Dermis blood vessel endothelial cell (primary cell): ENCODE data around the gene TBXAS1. TPM values are rescaled to one million over a fixed set of nuclear protein-coding genes. Genes with fewer than 3 reads are reported as not detected.
"Not testable (repeated sequence)": the region's sequence is repeated elsewhere in the genome, so short reads cannot be mapped to it uniquely, and the experiment has no call there.

ENCODE experiments used
- DNase-seq: peaks from one replicate; pipeline ENCODE4 v3.0.0; 2010
- total RNA-seq: library from RNA; depleted of rRNA; stranded (reverse); fragments of >200 nt; gene quantifications from 2 replicates; pipeline ENCODE4 v1.2.3, GENCODE V29; 2014

TBXAS1 gene
- total RNA-seq, 1 donor from 2014 or later: 0.17 TPM

DNA sequence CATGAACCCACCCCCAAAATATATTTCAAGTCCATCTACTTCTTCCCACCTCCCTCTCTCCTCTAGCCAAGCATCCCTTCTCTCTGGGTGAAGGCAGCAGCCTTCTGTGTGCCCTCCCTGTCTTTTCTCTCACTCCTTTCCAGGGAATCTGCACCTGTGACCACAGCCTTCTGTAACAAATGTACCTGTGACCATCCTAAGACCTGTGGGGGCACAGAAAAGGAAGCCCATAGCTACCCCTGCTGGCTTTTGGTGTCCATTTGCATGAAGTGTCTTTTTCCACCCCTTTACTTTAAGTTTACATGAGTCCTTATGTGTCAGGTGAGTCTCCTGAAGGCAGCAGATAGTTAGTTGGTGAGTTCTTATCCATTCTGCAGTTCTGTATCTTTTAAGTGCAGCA, 2.0 kb upstream of the TBXAS1 start:
- DNase-seq: no peak

DNA sequence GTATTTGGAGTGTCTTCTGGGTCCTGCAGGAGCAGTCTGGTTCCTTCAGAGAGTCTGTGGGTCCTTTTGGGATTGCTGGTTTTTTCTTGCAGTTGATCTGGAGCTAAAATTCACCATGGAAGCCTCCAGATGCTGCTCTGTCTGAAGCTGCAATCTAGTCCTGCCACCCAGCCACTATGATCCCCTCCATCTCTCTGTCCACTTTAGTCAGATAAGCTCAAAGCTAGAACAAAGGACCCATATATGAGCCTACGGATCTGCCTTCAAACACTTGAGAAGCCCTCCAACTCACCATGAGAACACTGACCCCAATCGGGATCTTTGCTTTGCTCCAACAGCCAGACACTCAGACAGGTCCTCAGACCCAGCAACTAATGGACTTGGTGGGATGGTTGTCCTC, 618 bp upstream of the TBXAS1 start:
- DNase-seq: no peak

DNA sequence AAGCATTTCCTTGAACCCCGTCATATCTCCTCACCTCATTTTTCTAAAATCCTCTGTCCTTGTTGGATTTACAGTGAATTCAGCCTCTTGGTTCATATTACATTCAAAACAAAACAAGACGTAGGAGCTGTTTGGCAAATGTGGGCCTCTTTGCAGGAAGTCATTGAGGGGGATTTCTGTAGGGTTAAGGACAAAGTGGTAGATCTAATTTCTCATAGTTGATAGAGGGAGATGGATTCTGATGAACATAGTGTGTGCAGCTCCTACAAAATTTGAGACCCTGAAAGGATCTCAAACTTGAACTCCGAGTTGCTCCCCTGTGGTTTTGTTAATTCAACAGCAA, 682 bp downstream of the TBXAS1 start:
- peak; percentile 8 for DNase-seq

DNA sequence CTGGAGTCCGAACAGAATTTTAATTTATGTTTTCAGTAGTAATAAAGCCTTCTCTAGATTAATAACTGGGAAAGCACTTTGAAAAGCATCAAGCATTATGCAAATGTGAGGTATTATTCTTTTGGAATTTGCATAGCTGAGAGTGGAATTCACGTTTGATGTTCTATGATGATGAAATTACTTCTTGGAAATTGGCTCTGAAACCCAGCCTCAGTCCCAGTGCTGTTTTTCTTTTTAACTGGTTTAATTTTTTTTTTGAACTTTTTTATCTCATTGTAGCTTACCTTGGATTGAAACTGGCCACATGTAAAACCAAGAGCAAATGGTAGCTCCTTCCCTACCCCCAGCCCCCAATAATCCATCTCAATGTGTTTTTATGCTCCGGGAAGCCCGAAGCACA, 1.2 kb downstream of the TBXAS1 start:
- DNase-seq: no peak

DNA sequence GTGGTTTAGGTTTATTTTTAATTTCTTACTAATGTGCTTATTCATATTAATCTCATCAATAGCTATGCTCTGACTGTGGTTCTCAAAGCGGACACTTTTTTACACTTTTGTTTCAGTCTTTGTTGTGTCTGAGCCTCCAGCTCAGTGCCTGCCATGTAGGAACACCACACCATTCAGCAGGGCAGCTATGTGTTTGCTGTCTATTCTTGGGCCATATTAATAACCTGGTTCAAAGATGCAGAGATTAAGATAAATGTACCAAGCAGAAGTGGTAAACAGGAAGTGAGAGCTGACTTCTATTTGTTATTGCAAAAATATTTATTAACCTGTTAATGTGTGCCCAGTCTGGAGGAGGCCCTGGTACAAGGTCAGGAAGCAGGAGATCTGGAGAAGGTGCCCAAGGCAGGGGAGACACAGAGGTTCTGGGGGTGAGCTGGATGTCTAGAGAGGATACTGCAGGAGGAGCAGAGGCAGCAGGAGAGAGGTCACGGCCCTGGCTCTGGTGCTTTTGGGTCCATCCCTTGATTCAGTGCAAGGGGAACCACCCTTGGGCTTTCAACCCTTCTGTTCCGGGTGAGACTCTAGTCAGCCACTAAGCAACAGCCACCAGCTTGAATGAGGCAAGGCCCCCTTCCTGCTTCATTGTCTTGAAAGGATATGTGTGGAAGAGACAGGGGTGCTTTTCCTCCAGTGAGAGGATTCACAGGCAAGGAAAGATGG, 1.9 kb downstream of the TBXAS1 start:
- no peak for DNase-seq

DNA sequence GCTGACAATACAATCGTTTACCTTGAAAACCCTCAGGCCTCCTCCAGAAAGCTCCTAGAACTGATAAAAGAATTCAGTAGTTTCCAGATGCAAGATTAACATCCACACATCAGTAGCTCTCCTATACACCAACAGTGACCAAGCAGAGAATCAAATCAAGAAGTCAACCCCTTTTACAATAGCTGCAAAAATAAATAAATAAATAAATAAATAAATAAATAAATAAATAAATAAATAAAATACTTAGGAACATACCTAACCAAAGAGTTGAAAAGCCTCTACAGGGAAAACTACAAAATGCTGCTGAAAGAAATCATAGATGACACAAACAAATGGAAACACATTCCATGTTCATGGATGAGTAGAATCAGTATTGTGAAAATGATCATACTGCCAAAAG, 6.8 kb downstream of the TBXAS1 start:
- not testable (repeated sequence) for DNase-seq

DNA sequence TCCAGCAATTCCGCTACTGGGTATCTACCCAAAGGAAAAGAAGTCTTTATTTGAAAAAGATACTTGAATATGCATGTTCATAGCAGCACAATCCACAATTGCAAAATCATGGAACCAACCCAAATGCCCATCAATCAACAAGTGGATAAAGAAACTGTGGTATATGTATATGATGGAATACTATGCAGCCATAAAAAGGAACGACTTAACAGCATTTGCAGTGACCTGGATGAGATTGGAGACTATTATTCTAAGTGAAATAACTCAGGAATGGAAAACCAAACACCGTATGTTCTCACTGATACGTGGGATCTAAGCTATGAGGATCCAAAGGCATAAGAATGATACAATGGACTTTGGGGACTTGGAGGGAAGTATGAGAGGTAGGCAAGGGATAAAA, 8.2 kb downstream of the TBXAS1 start:
- not testable (repeated sequence) for DNase-seq

DNA sequence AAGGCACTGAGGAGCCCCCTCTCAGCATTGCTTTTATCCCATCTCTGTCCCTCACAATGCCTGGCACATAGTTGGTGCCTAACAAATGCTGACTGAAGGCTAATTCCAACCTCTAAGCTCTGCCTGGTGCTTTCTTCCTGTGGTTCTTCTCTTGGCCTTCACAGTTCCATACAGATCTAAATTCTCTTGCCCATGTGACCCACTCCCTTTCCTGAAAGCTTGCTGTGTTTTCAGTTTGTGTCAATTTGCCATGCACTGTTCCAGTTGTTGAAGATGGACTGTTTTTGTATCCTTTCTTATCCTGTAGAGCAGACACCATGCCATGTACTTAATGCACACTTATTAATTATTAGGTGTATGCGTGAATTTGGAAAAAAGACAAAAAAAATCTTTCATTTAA, 9.2 kb downstream of the TBXAS1 start:
- no peak for DNase-seq

DNA sequence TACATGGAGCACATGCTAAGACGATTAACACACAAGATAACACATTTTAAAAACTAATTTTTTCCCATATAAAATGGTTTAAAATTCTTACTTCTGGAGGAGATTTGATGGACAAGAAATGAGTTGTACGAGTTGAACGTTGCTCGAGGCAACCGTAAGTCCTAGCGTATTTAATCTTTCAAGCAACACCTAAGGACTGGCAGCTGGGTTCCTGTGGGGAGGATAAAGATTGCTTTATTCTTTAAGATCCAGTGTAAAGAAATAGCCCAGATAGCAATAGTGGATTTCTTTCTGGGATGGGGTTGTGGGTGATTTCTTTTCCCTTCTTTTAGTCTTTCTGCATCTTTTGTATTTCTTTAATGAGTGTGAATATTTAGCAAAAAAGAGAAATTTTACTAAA, 9.8 kb downstream of the TBXAS1 start:
- no peak for DNase-seq

DNA sequence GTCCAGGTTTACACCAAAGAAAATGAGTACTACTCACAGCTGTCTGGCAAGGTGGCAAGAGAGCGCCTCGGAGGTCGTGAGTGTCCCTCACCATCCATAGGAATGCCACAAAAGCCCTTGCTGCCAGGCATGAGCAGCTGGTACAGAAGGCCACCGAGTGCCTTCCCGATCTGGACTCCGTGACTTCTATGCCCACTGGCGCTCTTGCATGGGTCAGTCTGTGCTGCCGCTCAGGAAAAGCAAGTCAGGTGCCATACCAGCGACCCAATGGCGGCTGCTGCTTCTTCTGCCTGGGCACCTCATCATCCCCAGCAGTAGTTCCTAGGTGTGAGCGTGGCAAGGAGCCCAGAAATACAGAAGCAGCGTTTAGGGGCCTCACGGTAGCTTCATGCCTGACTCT, 11.7 kb downstream of the TBXAS1 start:
- DNase-seq: no peak

DNA sequence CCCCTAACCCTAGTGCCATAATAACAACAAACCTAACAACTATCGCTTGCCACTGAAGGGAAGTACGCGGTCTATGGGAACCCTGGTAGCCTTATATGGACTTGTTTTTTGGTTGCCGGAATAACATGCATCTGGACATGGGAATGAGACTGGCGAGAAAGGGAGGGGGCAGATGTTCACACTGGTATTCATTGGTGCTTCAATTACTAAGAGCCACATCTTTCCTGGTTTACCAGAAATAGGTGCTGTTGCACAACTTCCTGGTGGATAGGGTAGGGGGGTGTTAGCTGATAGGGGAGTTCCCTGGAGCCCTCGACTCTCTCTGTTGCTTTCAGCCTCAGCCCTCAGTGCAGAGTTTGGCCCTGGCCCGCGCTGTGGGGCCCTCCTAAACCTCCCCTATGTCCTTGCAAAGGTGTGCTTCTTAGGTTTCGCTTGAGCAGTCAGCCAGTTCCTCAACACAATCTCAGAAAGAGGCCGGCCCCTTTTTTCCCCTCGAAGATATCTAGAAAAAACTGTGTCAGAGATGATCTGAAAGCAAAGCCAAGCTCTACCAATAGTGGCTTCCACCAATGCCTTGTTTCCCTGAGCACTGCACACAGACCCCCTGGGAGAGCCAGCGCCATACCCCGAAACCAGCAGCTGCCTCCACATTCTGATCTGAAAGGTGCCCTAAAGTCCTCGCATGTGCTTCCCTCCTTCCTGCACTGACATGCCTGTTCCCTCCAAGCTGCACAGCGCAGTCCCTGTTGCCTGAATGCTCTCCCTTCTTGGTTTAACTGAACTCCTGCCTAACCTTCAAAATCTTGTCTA, 13.5 kb downstream of the TBXAS1 start:
- DNase-seq: peak; percentile 85

DNA sequence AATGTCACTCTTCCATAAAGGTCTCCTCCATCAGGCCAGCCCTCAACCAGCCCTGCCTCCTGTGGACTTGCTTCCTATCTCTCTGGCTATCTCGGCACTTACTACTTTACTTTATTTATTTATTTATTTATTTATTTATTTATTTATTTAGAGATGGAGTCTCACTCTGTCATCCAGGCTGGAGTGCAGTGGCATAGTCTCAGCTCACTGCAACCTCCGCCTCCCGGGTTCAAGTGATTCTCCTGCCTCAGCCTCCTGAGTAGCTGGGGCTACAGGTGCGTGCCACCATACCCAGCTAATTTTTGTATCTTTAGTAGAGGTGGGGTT, 14.1 kb downstream of the TBXAS1 start:
- not testable (repeated sequence) for DNase-seq

DNA sequence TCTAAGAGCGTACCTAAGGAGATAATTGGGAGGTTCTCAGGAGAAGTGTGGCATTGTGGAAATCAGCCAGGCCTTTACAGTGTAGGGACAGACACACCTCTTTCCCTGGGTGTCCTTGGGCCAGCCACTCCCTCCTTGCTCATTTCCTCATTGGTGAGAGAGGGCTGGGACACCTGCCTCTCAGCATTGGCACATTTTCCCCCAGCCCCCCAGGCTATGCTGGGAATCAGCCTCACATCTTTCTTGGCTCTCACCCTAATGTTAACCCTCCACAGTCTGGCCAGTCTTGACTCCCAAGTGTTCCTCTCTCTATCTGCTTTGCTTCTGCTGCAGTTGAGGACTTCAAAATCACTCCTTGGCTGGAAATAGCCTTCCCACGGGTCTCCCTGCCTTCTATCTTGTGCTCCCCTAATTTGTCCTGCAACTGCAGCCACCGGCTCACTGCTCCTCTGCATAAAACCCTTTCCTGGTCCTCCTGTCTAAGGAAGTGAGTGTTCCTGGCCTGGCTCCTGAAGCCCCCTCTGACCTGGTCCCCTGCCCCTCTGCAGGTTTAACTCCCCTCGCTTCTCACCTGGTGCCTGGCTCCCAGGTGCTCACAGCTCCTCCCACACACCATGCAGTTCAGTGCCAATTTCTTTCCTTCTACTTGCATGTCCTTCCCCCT, 15.8 kb downstream of the TBXAS1 start:
- no peak for DNase-seq

DNA sequence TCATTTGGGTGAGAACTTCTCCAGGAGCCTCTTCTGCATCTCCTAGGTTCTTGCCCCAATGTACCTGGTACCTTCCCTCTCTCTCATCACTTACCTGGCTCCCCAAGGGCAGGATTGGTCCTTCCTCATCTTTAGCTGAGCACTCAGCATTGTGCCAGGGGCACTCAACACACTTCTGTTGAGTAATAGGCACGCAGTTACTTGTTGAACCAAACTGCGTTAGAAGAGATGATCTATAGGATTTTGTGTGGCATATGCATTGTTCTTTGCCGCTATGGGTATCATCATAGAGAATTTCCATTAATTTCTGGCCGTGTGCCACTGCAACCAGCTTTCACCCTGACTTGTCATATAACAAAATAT, 16.4 kb downstream of the TBXAS1 start:
- no peak for DNase-seq

DNA sequence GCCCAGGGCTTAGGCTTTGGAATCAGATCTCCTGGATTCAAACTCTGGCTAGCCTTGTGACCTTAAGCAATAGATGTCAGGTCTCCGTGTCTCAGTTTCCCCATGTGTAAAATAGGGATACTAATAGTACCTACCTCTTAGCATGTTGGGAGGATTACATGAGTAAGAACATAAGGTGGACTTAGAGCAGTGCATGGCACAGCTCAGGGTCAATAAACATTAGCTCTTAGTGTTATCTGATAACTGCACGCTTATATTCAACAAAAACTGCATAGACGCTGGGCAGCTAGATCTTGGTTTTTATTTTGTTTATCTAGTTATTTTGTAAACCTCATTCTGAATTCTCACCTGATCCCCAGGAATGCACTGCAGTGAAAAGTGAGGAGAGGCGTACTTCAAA, 17.2 kb downstream of the TBXAS1 start:
- DNase-seq: no peak

DNA sequence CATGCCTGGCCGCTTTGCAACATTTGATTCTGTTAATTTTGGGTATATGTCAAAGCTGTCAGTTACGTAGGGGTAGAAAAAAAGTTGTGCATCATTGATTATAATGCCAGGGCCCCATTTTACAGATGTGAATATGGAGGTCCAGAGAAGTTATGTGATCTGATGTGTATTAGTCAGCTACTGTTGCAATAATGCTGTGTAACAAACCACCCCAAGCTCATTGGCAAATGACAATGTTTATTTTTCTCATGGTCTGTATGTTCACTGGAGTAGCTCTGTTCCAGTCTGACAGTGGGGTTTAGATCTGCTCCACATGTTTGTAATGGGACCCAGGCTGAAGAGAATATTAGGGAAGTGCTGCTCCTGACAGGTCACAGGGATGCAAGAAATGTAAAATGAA, 19.2 kb downstream of the TBXAS1 start:
- no peak for DNase-seq

DNA sequence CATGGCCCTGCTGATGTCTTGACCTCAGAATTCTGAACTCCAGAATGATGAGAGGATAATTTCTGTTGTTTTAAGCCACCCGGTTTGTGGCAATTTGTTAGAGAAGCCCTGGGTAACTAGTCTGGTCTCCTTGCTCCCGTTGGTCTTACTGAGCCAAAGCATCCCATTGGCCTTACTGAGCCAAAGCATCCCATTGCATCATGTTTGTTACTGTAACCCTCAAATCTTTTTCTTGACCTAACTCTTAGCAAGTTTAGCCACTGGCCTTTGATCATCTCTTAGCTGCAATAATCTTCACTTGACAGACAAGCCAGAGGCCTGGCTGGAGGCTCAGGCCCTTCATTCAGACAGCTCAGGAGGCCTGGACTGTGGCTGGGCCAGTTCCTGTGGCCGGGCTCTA, 21.8 kb downstream of the TBXAS1 start:
- no peak for DNase-seq

DNA sequence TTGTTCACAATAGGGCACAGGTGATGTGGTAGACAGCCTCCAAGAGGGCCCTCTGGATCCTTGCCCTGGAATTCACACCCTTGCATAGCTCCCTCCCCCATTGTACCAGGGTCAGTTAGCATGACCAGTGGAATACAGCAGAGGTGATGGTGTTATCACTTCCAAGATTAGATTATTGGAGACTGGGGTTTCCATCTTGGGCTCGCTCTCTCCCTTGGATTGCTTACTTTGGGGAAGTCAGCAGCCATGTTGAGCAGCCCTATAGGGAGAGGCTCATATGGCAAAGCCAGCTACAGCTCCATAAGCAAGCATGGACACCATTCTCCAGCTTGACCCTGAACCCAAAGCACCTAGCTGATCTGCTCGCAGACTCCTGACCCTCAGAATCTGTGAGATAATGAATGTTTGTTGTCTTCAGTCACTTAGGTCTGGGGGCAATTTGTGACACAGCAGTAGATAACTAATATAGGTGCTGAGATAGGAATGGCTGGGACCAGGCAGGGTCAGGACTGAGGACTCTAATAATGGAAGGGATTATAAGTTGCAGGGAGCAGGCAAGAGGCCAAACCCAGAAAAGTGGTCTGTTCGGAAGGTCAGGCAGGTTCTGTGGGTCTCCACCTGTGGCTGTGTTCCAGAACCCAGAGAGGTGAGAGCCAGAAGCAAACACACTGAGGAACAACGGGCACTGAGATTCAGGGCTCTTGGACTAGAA, 22.9 kb downstream of the TBXAS1 start:
- no peak for DNase-seq

DNA sequence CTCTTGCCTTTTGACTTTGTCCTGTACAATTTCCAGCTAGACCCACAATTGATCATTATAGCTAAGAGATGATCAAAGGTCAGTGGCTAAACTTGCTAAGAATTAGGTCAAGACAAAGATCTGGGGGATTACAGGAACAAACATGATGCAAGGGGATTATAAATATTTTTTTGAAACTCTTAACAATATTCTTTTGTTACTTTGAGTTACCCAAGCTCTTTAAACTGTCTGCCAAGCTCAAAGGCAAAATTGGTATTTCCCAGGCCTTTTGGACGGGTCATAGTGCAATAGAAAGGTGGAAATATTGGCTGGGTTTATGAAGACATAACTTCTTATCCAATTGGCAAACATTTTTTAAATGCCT, 23.4 kb downstream of the TBXAS1 start:
- no peak for DNase-seq

DNA sequence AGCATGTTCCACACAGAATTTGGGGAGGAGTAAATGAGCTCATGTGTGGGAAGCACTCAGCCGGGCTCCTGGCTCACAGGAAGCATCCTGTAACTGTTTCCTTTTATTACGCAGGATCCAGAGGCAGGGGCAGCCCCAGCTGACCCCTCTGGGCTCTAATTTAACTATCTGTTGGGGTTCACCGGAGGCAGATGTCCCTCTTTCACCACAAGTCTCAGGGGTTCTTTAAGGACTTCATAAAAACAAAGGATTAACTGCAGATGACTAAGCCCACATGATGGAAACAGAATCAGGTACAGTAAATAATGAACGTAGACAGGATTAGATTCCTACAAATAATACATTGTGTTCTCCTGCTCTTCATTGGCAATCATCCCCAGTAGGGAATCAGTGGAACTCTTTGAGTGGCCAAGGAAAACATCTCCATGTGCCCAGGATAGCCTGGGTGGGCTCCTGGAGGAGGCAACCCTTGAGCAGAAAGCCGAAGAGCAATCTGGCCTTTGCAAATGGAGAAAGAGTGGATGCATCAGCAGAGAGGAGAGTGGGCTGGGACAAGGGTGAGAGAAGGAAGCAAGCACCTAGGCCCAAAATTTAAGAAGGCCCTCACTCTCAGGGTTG, 24.6 kb downstream of the TBXAS1 start:
- DNase-seq: peak; percentile 75

DNA sequence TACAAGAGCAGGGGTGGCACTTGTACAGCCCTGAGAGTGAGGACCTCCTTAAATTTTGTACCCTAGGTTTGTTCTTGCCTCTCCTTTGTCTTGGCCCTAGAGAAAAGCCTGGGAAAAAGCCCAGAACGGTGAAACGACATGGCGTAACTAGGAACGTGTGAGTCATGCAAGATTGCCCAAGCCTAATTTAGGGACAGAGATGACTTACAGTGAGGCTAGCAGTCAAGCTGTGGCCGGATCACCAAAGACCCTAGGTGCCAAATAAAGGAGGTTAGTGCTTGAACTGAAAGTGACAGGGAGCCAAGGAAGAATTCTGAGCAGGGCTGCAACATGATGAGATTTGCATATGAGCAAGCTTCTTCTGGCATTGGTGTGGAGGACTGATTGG, 25.1 kb downstream of the TBXAS1 start:
- DNase-seq: peak; percentile 24

DNA sequence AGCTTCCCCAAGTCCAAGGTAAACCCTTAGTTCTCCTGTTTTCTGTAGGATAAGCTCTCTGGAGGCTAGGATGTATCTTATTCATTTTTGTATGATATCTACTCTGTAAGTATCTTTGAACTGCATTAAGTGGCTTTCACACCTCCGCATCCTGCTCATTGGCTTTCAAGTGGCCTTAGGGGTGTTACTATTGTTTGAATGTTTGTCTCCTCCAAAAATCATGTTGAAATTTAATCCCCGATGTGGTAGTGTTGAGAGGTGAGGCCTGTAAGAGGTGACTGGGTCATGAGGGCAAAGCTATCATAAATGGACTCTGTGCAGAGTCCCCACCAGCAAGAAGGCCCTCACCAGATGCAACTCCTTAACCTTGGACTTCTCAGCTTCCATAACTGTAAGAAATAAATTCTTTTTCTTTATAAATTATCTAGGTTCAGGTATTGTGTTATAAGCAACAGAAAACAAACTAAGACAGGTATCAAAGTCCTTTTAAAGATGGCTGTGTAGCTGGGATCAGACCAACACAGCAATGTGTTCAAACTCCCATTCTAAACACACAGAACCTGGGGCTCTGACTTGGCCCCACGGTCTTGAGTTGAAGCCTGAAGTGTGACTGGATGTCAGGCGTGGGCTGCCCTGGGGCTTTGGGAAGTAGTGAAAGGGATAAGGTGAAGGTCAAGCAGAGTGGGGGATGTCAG, 25.9 kb downstream of the TBXAS1 start:
- no peak for DNase-seq
